HG03442 (cell line): Measurements from ENCODE around the gene FIBCD1.

ENCODE experiments used
- ATAC-seq: cut with Tn5 transposase; IDR thresholded peaks from one replicate; pipeline ENCODE4 v1.9.1; 2021; ENCODE audit warnings: mild to moderate bottlenecking, moderate library complexity; ENCODE audit not compliant: unreplicated experiment

Gene FIBCD1

DNA sequence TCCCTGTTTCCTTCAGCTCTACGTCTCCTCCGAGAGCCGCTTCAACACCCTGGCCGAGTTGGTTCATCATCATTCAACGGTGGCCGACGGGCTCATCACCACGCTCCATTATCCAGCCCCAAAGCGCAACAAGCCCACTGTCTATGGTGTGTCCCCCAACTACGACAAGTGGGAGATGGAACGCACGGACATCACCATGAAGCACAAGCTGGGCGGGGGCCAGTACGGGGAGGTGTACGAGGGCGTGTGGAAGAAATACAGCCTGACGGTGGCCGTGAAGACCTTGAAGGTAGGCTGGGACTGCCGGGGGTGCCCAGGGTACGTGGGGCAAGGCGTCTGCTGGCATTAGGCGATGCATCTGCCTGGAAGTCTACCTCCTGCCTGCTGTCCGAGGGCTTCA, 76.3 kb downstream of the FIBCD1 start:
- no peak for ATAC-seq

GRCh38 chr9:130862217-130862616, 76.8 kb downstream of the FIBCD1 start:
- ATAC-seq = no peak

GRCh38 chr9:130861372-130862180, 77.5 kb downstream of the FIBCD1 start:
- no peak for ATAC-seq

GRCh38 chr9:130860458-130861316, 78.4 kb downstream of the FIBCD1 start:
- ATAC-seq = no peak

- no peak for ATAC-seq
Observed at GRCh38 chr9:130858739-130859705, 80.0 kb downstream of the FIBCD1 start.

GRCh38 chr9:130857864-130858738, 80.9 kb downstream of the FIBCD1 start:
- ATAC-seq = no peak

DNA sequence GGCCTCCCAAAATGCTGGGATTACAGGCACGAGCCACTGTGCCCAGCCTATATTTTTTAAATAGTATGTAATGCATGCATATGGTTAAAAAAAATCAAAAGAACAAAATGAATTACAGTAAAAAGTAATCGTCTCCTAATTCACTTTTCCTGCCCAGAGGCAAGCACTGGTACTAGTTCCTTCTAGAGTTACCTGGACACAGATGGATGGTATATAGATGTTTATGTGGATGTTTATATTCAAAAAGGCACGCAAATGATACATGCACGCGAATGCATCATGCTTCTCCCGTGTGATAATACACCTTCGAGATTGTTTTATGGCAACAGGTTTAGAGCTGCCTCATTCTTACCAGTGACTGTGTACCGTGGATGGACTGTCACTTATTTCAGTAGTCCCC, 82.6 kb downstream of the FIBCD1 start:
- ATAC-seq = no peak

GRCh38 chr9:130854835-130855234, 84.2 kb downstream of the FIBCD1 start:
- no peak for ATAC-seq

GRCh38 chr9:130854092-130854491, 85.0 kb downstream of the FIBCD1 start:
- no peak for ATAC-seq

DNA sequence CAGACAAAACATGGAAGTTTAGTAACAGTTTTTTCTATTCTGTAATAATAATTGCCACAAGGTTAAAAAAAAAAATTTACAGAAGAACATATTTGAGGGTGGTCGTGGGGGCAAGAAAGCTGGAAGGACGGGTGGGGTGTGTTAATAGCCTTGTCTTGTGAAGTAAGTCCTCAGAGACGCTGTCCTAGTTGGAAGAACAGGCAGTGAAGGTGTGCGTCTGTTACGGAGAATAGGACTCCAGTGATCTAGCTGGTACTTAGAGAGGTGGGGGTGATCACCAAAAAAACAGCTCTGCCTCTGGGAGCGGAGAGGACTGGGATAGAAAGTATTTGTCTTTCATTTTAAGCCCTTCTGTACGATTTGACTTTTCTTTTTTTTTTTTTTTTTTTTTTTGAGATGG, 86.2 kb downstream of the FIBCD1 start:
- no peak for ATAC-seq
